Measurements from ENCODE around the gene TPCN2.
A peak's percentile ranks its signal among the peaks of the same experiment; 100 is the strongest.
"Not testable (repeated sequence)": the region's sequence is repeated elsewhere in the genome, so short reads cannot be mapped to it uniquely, and the experiment has no call there.

The TPCN2 gene

GRCh38 chr11:69048694-69049489, at the start of gene TPCN2:
Gene TPCN2 (plus strand): TSS chr11:69048932. CDS start chr11:69048998, 66 bp downstream.
- H3K4me3 ChIP-seq (ENCODE audit: low read depth, low read length): peak within 1 kb of the TSS; percentile 86
- peak; percentile 91 for DNase-seq (ENCODE audit: low read depth)

DNA sequence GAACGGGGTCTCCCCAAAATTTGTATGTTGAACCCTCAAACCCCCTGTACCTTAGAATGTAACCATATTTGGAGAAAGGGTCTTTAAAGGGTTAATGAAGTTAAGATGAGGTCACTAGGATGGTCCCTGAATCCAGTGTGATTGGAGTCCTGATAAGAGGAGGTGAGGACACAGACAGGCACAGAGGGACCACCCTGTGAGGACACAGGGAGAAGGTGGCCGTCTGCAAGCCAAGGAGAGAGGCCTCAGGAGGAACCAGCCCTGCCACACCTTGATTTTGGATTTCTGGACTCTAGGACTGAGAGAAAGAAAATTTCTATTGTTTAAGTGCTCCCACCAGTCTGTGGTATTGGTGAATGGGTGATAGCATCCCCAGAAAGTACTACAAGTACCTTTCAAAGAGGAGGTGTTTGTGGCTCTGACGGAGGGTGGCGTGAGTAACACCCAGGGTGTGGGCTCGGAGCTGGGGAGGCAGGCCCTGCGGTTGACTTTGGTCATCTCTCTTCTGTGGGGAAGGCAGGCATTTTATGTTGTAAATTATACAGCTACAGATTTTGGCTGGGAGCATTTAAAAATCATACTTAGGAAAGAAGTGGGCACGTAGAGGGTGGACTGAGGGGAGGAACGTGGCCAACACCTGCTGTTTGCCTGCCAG, 49.5 kb upstream of the TPCN2 start:
- no peak overlapping the region for H3K4me3 ChIP-seq (ENCODE audit: low read depth, low read length)
- DNase-seq (ENCODE audit: low read depth): no peak

GRCh38 chr11:68999748-69000355, 48.9 kb upstream of the TPCN2 start:
- not testable (repeated sequence) for H3K4me3 ChIP-seq (ENCODE audit: low read depth, low read length); DNase-seq (ENCODE audit: low read depth)

DNA sequence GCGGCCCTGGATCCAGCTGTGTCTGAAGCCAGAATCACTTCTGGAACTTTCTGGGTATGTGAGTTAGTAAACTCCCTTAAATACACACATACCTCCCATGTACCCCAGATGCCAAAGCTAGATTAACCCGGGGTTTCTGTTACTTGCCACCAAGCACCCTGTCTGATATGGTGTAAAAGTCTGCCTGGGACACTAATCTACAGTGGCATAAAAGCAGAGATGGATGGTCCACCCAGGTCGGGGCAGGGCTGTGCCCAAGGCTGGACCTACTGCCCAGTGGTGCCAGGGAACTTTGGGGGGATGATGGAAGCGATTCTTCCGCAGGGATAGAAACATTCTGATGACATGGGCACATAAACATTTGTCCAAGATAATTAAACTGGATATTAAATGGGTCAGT, 48.3 kb upstream of the TPCN2 start:
- no peak overlapping the region for H3K4me3 ChIP-seq (ENCODE audit: low read depth, low read length)
- no peak for DNase-seq (ENCODE audit: low read depth)

- no peak for DNase-seq (ENCODE audit: low read depth)
- H3K4me3 ChIP-seq (ENCODE audit: low read depth, low read length): no peak overlapping the region
Observed at GRCh38 chr11:69000831-69001242, 47.9 kb upstream of the TPCN2 start.

DNA sequence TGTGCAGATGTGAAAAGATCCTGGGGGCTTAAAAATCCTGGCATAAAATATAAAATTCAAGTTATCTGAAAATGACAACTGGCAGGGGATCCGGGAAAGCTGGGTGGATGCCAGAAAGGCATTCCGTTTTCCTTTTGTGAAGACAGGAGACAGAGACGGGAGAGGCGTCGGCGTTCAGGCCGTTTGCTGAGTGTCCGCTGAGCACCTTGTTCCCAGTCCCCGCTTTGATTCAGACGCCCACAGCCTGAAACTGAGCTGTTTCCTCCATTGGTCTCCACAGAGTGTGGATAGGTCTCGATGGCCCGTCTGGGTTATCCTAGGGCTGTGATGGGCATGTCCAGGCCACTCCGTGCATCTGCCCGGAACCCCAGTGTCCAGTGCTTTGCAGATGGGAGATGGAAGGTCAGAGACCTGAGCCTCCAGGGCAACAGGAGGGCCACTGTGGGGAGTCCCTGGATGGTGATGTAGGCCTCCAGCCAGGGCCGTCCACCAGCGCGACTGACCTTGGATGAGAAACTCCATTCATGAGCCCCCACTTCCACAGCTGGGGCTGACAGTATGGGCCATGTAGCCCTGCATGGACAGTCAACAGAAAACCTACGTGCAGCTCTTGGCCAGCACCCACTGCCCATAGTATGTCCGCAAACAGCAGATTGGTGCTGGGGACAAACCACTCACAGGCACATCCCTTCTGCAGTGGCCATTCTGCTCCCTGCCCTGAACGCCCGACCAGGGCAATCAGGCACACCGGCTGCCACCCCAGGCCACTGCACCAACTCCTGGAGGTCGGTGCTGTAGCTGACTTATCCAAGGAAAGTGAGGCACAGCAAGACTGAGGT, 47.3 kb upstream of the TPCN2 start:
- no peak for DNase-seq (ENCODE audit: low read depth)
- H3K4me3 ChIP-seq (ENCODE audit: low read depth, low read length): no peak overlapping the region

- no peak overlapping the region for H3K4me3 ChIP-seq (ENCODE audit: low read depth, low read length)
- DNase-seq (ENCODE audit: low read depth): no peak
Observed at GRCh38 chr11:69002110-69002569, 46.6 kb upstream of the TPCN2 start.

DNA sequence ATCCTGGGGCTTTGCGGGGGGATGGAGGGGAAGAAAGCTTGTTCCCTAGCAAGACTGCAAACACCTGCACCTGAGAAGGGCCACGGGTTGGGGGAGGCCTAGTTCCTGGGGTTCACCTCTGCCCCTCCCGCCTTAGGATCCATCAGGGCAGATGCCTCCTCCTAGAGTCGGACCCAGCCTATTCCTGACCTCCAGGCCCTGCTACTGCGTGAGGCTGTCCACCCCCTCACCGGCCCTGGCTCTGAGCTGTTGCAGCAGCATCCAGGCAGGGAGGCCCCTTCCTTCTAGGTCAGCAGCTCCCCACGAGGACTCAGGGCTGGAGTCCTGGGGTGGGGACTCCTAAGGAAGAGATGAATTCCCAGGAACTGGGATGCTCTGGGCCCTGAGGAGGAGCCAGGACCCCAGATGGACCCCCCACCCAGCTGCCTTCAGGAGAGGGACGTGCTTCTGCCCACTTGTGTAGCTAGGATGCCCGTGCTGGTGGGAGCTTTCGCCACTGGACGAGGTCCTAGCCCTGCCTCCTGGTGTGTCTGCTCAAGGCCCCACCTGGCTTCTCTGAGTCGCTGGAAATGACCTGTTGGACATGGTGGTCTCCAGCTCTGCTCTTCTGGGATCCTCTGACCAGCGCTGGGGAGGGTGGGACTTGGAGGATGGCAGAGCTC, 46.0 kb upstream of the TPCN2 start:
- no peak overlapping the region for H3K4me3 ChIP-seq (ENCODE audit: low read depth, low read length)
- DNase-seq (ENCODE audit: low read depth): no peak

DNA sequence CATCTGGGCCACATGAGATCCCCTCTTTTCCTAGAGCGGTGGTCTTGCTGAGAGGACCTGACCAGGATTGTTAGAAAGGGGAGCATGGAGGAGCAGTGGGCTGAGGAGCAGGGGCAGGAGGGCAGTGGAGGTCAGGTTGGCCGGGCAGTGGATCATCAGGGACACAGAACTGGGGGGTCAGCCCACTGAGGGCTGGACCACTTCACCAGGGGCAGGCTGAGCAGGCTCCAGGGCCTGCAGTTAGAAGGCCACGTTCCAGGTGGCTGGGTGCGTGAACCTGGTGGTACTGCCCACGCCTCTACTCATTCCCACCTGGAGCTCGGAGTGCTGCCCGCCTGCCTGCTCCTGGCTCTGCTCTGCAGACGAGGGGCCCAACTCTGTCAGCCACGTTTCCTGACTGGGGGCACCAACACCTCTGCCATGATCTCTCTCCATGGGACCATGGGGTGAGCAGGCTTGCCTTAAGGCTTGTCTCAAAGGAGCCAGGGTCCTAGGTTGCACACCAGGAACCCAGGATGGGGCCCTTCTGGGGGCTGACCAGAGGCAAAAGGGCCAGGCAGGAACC, 45.3 kb upstream of the TPCN2 start:
- no peak for DNase-seq (ENCODE audit: low read depth)
- no peak overlapping the region for H3K4me3 ChIP-seq (ENCODE audit: low read depth, low read length)

GRCh38 chr11:69003866-69004367, 44.8 kb upstream of the TPCN2 start:
- no peak for DNase-seq (ENCODE audit: low read depth)

GRCh38 chr11:69004411-69005182, 44.1 kb upstream of the TPCN2 start:
- DNase-seq (ENCODE audit: low read depth): no peak
- no peak overlapping the region for H3K4me3 ChIP-seq (ENCODE audit: low read depth, low read length)

More at GRCh38 chr11:69003866-69004367, 44.8 kb upstream of the TPCN2 start:
- no peak overlapping the region for H3K4me3 ChIP-seq (ENCODE audit: low read depth, low read length)

DNA sequence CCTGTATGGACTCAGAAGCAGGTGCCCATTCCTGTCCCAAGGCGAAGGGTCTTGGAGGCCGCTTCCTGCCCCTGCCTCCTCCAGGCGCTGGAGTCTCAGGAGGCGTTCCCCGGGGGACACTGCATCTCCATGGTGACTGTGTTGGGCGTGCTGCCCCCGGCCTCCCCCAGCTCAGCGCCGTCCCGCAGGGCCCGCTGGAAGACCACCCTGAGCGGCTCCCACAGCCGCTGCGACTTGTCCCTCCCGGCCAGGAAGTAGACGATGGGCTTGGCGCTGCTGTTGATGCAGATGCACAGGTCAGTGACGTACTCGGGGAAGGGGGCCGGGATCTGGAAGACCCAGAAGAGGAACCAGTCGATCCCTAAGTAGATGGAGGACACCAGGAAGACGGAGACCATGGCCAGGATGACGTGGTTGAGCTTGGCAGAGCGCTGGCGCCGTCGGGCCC, 43.5 kb upstream of the TPCN2 start:
- H3K4me3 ChIP-seq (ENCODE audit: low read depth, low read length): no peak overlapping the region
- DNase-seq (ENCODE audit: low read depth): no peak

DNA sequence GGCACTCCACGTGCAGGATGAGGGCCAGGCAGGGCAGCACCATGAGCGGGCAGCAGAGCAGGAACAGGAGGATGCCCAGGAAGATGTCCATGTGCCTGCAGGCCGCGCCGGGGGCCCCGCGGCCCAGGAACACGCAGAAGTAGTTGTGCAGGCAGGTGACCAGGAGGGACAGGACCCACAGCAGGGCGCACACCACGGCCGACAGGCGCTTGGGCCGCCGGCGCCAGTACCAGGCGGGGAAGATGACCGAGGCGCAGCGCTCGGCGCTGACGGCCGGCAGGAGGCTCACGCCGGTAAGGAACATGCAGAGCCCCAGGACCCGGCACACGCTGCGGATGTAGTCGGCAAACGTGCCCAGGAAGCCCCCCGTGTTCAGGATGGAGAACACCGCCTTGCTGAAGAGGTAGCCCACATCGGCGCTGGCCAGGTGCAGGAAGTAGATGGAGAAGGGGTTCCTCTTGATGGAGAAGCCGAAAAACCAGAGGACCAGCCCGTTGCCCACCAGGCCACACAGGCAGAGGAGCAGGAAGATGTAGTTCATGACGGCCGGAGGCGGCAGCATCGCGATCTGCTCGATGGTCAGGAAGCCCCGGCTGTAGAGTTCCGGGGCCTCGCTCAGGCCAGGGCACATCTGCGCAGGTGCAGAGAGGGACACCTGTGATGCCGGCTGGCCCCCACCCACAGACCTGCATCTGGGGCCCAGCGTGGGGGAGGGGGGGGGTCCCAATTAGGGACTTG, 42.9 kb upstream of the TPCN2 start:
- no peak for DNase-seq (ENCODE audit: low read depth)
- no peak overlapping the region for H3K4me3 ChIP-seq (ENCODE audit: low read depth, low read length)

- no peak overlapping the region for H3K4me3 ChIP-seq (ENCODE audit: low read depth, low read length)
- no peak for DNase-seq (ENCODE audit: low read depth)
Observed at GRCh38 chr11:69006816-69007215, 41.9 kb upstream of the TPCN2 start.

DNA sequence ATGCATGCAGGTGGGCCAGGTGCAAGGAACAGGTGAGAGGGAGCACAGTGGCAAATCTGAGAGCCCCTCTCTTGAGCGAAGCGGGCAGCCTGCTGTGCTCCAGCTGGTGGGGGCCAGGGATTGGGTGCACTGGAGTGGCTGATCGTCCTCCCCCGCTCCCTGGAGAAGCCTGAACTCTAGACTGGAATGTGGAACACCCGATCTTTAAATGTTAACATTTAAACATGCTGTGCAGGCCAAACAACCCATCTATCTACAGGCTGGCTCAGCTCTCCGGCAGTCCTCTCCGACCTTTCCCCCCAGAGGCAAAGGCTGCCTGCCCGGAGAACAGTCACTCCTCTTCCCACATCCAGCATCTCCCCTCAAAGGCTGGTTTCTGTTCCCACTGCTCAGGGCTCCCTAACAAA, 40.8 kb upstream of the TPCN2 start:
- no peak for DNase-seq (ENCODE audit: low read depth)

GRCh38 chr11:69008737-69009440, 39.8 kb upstream of the TPCN2 start:
- peak; percentile 84 for DNase-seq (ENCODE audit: low read depth)
- H3K4me3 ChIP-seq (ENCODE audit: low read depth, low read length): no peak overlapping the region

More for the DNA sequence above, 40.8 kb upstream of the TPCN2 start:
- no peak overlapping the region for H3K4me3 ChIP-seq (ENCODE audit: low read depth, low read length)

All from skeletal muscle cell (primary cell).